Endothelial cell of umbilical vein (primary cell): ENCODE measurements around the gene TMEM18.

Experiments used
- POLR2A ChIP-seq: IDR thresholded peaks from 2 replicates; pipeline ENCODE4 v1.6.1; 2012; ENCODE audit warnings: low read depth, mild to moderate bottlenecking, control low read depth, low read length
- TF ChIP-seq, protein P1 (sequence below), 2 donors: IDR thresholded peaks; 1 replicate in 1 of 2; 2 replicates in 1 of 2; pipeline ENCODE4 v1.5.1; 2011; ENCODE audit warnings: low read length in 2 of 2, mild to moderate bottlenecking in 2 of 2, moderate library complexity in 2 of 2, control low read depth in 1 of 2, inconsistent platforms in 1 of 2, low read depth in 1 of 2; ENCODE audit not compliant: insufficient read depth in 1 of 2; ENCODE audit errors: extremely low read depth in 1 of 2

- no peak for TF ChIP-seq POLR2A
- TF ChIP-seq, protein P1, sequence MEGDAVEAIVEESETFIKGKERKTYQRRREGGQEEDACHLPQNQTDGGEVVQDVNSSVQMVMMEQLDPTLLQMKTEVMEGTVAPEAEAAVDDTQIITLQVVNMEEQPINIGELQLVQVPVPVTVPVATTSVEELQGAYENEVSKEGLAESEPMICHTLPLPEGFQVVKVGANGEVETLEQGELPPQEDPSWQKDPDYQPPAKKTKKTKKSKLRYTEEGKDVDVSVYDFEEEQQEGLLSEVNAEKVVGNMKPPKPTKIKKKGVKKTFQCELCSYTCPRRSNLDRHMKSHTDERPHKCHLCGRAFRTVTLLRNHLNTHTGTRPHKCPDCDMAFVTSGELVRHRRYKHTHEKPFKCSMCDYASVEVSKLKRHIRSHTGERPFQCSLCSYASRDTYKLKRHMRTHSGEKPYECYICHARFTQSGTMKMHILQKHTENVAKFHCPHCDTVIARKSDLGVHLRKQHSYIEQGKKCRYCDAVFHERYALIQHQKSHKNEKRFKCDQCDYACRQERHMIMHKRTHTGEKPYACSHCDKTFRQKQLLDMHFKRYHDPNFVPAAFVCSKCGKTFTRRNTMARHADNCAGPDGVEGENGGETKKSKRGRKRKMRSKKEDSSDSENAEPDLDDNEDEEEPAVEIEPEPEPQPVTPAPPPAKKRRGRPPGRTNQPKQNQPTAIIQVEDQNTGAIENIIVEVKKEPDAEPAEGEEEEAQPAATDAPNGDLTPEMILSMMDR (IDR thresholded peaks at IDR 0.05; ENCODE audit: extremely low read depth in 1 of 2, insufficient read depth in 1 of 2, low read depth in 1 of 2, low read length in 2 of 2) = no peak
Observed at GRCh38 chr2:680496-680895, 3.3 kb upstream of the TMEM18 start.
